Common myeloid progenitor, CD34-positive (primary cell): ENCODE data around the gene ANAPC13.
A peak's percentile ranks its signal among the peaks of the same experiment; 100 is the strongest.

Experiments used
- CTCF ChIA-PET: fragments of 350-600 bp; sonication (Branson Sonifier 250); formaldehyde crosslinking; loops from one replicate; lab custom pipeline; 2021; ENCODE audit warnings: antibody characterized with exemption; lab: Charles Lee
- POLR2A ChIA-PET: fragments of 350-600 bp; sonication (Branson Sonifier 250); formaldehyde crosslinking; loops from one replicate; lab custom pipeline; 2021; ENCODE audit warnings: antibody characterized with exemption; lab: Charles Lee
- DNase-seq, 3 donors: peaks; one replicate each; pipeline versions ENCODE4 v3.0.0 to v3.0.0-alpha.2; 2013
- H3K27ac ChIP-seq, 2 experiments: 1 replicate in 1 of 2; 2 replicates in 1 of 2; pipeline ENCODE4 v1.7.0; 2013; ENCODE audit warnings: inconsistent platforms in 2 of 2, low read length in 2 of 2, mild to moderate bottlenecking in 2 of 2, low read depth in 1 of 2, moderate library complexity in 1 of 2; ENCODE audit not compliant: severe bottlenecking in 2 of 2, insufficient read depth in 1 of 2, poor library complexity in 1 of 2
- H3K27me3 ChIP-seq, 5 experiments: replicated peaks in 2 of 5; 1 replicate in 3 of 5; 2 replicates in 2 of 5; pipeline versions ENCODE4 v1.6.1 to v1.7.0; 2013; ENCODE audit warnings: low read length in 4 of 5, mild to moderate bottlenecking in 2 of 5, moderate library complexity in 2 of 5, inconsistent platforms in 1 of 5; ENCODE audit not compliant: insufficient read depth in 5 of 5, control insufficient read depth in 4 of 5
- H3K36me3 ChIP-seq, 4 experiments: 1 replicate in 2 of 4; 2 replicates in 2 of 4; pipeline versions ENCODE4 v1.6.1 to v1.7.0; 2013; ENCODE audit warnings: low read length in 3 of 4, control low read depth in 1 of 4, mild to moderate bottlenecking in 1 of 4; ENCODE audit not compliant: control insufficient read depth in 4 of 4, insufficient read depth in 4 of 4
- H3K4me1 ChIP-seq, 4 experiments: 1 replicate in 3 of 4; 2 replicates in 1 of 4; pipeline versions ENCODE4 v1.6.1 to v1.7.1; 2013; ENCODE audit warnings: low read length in 3 of 4, mild to moderate bottlenecking in 3 of 4, control low read depth in 1 of 4, inconsistent platforms in 1 of 4, moderate library complexity in 1 of 4; ENCODE audit not compliant: control insufficient read depth in 4 of 4, insufficient read depth in 4 of 4; ENCODE audit errors: control extremely low read depth in 1 of 4
- H3K4me3 ChIP-seq, 7 experiments: 1 replicate in 4 of 7; 2 replicates in 3 of 7; pipeline versions ENCODE4 v1.5.1 to v1.7.0; 2013; ENCODE audit warnings: mild to moderate bottlenecking in 7 of 7, low read length in 6 of 7, moderate library complexity in 6 of 7, inconsistent platforms in 2 of 7, low read depth in 2 of 7, control low read depth in 1 of 7; ENCODE audit not compliant: insufficient read depth in 4 of 7, control insufficient read depth in 1 of 7; ENCODE audit errors: extremely low read depth in 1 of 7
- H3K9me3 ChIP-seq, 5 experiments: 1 replicate in 4 of 5; 2 replicates in 1 of 5; pipeline versions ENCODE4 v1.6.1 to v1.7.1; 2013; ENCODE audit warnings: low read length in 4 of 5, mild to moderate bottlenecking in 2 of 5, inconsistent platforms in 1 of 5, low read depth in 1 of 5, moderate library complexity in 1 of 5; ENCODE audit not compliant: control insufficient read depth in 4 of 5, insufficient read depth in 2 of 5; ENCODE audit errors: control extremely low read depth in 1 of 5
- WGBS: methylation state at CpG from one replicate; pipeline ENCODE4 v1.1.5; 2013; ENCODE audit not compliant: insufficient coverage; 5-methylcytosine and 5-hydroxymethylcytosine counted together

The ANAPC13 gene

DNA sequence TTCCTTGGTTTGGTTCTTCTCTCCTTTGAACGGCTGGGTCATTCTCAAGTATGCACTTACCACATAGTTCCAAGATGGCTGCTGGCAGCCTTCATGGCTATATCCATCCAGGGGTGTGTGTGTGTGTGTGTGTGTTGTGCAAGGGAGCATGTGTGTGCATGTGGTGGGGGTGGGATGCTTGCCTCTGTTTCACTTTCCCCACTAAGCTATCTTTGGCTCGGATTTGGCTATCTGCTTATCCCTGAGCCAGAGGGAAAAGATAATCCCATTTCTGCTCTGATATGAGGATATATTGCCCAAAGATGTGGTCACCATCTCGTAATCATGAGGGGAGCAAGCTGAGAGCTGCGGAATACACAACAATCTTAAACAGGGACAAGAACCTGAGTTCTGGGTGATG lies 26.2 kb downstream of the ANAPC13 start:
- Histone ChIP-seq H3K27me3 (peaks cover 0 to 2% (median 0%) of the 10 kb centered on the region in 5 experiments), H3K4me3 (no peak overlapping the region), H3K9me3 (no peaks in the 10 kb centered on the region), H3K27ac (no peak overlapping the region), H3K36me3 (no peaks in the 10 kb centered on the region), H3K4me1 (no peaks in the 10 kb centered on the region)
- DNase-seq: no peak
- 94% methylated on average over 3 of the region's 4 CpGs for WGBS
- ChIA-PET CTCF (interaction anchor here (0.9 to 1.2 kb wide), 2 partner anchors 16 to 114 kb away, joined by 3 read pairs; no protein-coding TSS in a partner anchor), POLR2A (no interaction called here)

DNA sequence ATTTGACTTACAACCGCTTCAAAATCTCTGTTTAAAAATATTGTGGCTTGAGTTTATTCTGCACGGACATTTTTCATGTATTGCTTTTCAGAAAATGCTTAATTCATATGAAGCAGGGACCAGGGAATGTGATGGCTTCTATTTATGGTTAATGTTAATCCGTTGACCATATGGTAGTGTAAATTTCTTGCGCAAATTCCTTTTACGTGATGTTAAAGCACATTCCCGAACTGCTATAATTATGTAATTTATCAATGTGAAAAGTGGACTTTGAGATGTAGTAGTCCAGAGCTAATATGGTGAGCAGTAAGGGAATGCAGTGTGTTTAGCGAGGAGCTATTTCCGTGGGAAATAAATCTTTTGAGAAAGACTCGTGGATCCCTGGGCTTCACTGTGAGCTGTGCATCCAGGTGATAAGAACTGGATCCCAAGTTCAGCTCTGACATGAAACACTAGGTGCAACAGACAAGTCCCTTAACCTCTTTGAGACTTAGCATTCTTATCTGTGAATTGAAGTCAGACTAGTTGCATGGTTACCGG lies 27.3 kb downstream of the ANAPC13 start:
- peaks cover 0 to 2% (median 0%) of the 10 kb centered on the region in 5 experiments for H3K27me3 ChIP-seq

GRCh38 chr3:134457376-134458074 lies 28.3 kb downstream of the ANAPC13 start:
- no peak for DNase-seq
- H3K36me3 ChIP-seq: no peaks in the 10 kb centered on the region
- ChIA-PET CTCF (interaction anchor here (0.7 to 1.3 kb wide), 3 partner anchors 9 to 148 kb away, joined by 3 to 4 read pairs (median 4); no protein-coding TSS in a partner anchor), POLR2A (no interaction called here)
- H3K27me3 ChIP-seq: peaks cover 0 to 2% (median 0%) of the 10 kb centered on the region in 5 experiments
- 97% methylated on average over 6 of the region's 9 CpGs for WGBS
- no peaks in the 10 kb centered on the region for H3K9me3 ChIP-seq
- no peaks in the 10 kb centered on the region for H3K4me1 ChIP-seq
- no peak overlapping the region for H3K27ac ChIP-seq
- no peak overlapping the region for H3K4me3 ChIP-seq

More for the DNA sequence above, 27.3 kb downstream of the ANAPC13 start:
- no peaks in the 10 kb centered on the region for H3K9me3 ChIP-seq
- POLR2A ChIA-PET: no interaction called here
- no peak overlapping the region for H3K4me3 ChIP-seq
- no peak overlapping the region for H3K27ac ChIP-seq
- H3K4me1 ChIP-seq: no peaks in the 10 kb centered on the region
- DNase-seq: no peak
- no peaks in the 10 kb centered on the region for H3K36me3 ChIP-seq
- 95% methylated on average over 8 of the region's 10 CpGs for WGBS
- CTCF ChIA-PET: no interaction called here

- WGBS: 89% methylated on average over 3 of the region's 6 CpGs
- peaks cover 0 to 9% (median 0%) of the 10 kb centered on the region in 5 experiments for H3K9me3 ChIP-seq
- H3K27ac ChIP-seq: no peak overlapping the region
- ChIA-PET POLR2A (no interaction called here), CTCF (interaction anchor here (2.5 kb wide), 1 partner anchor 24 kb away, joined by 8 read pairs; no protein-coding TSS in a partner anchor)
- no peaks in the 10 kb centered on the region for H3K27me3 ChIP-seq
- H3K4me1 ChIP-seq: peaks cover 0 to 9% (median 2%) of the 10 kb centered on the region in 4 experiments
- no peak overlapping the region for H3K4me3 ChIP-seq
- no peaks in the 10 kb centered on the region for H3K36me3 ChIP-seq
- DNase-seq: no peak
These were observed 32.2 kb downstream of the ANAPC13 start for GRCh38 chr3:134453631-134454030.

DNA sequence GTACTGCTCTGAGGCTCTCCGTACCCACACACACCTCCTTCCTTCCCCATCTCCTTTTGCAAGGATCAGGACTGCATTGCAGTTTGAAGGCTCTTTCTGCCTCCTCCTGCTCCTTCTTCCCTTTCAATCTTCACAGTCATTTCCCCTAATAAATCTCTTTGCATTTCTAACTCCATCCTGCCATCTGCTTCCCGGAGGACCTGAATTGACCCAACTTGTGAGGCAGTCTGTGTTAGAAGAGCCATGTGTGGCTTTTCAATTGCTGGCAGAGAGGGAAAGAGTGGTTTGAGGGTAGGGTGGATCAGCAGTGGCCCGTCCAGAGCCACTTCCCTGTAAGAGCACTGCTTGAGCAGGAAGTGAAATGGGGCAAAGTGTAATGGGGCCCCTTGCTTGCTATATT lies 35.8 kb downstream of the ANAPC13 start:
- ChIA-PET CTCF (no interaction called here), POLR2A (no interaction called here)
- DNase-seq: peak; percentile 32 to 86 (median 78)
- H3K27ac ChIP-seq: no peak overlapping the region
- no peaks in the 10 kb centered on the region for H3K27me3 ChIP-seq
- H3K4me3 ChIP-seq: no peak overlapping the region
- 0% methylated on average over 3 of the region's 3 CpGs for WGBS
- H3K9me3 ChIP-seq: peaks cover 0 to 22% (median 0%) of the 10 kb centered on the region in 5 experiments
- H3K36me3 ChIP-seq: no peaks in the 10 kb centered on the region
- peaks cover 0 to 9% (median 2%) of the 10 kb centered on the region in 4 experiments for H3K4me1 ChIP-seq

DNA sequence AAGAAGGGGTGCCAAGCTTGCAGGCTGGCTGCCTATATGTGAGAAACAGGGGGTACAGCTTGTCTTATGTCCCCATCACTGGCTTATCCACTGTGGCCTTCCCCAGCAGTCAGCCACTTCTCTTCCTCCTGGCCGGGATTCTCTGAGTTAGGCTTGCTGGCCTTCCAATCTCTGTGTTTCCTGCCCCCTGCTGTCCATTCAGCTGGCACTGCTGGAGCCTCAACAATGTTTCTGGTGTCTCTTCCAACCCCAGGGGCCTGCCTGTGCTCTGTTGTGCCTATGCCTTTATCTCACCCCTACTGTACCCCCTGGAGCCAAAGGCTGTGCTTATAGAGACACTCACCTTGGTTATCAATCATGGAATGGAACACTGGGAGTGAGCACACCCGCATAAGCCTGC lies 36.5 kb downstream of the ANAPC13 start:
- no peak overlapping the region for H3K27ac ChIP-seq
- H3K36me3 ChIP-seq: no peaks in the 10 kb centered on the region
- no peaks in the 10 kb centered on the region for H3K27me3 ChIP-seq
- ChIA-PET CTCF (no interaction called here), POLR2A (no interaction called here)
- peaks cover 0 to 9% (median 2%) of the 10 kb centered on the region in 4 experiments for H3K4me1 ChIP-seq
- peaks cover 0 to 22% (median 0%) of the 10 kb centered on the region in 5 experiments for H3K9me3 ChIP-seq
- H3K4me3 ChIP-seq: no peak overlapping the region
- 95% methylated on average over 2 of the region's 2 CpGs for WGBS
- no peak for DNase-seq

DNA sequence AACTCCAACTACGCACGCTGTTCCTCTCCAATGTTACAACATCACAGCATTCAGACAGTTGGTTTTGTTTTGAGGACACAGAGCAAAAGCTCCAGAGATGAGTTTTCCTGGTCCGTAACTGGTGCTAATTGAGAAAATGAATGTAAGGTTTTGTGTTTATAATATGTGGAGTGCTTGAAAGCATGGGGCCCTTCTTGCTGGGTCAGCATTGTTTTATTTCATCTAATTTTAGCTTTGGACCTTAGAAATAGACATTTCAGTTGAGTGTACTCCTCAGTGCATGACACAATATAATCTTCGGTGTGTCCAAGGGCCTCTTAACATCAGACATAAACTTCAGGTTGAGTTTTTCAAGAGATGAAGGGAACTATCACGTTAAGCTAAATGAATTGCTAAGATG lies 37.1 kb downstream of the ANAPC13 start:
- DNase-seq: no peak
- H3K4me1 ChIP-seq: peaks cover 0 to 9% (median 2%) of the 10 kb centered on the region in 4 experiments
- H3K36me3 ChIP-seq: no peaks in the 10 kb centered on the region
- 93% methylated on average over 3 of the region's 5 CpGs for WGBS
- no peak overlapping the region for H3K27ac ChIP-seq
- H3K9me3 ChIP-seq: peaks cover 0 to 22% (median 0%) of the 10 kb centered on the region in 5 experiments
- H3K27me3 ChIP-seq: no peaks in the 10 kb centered on the region
- no peak overlapping the region for H3K4me3 ChIP-seq
- POLR2A ChIA-PET: no interaction called here
- CTCF ChIA-PET: interaction anchor here (0.9 kb wide), 1 partner anchor 9 kb away, joined by 3 read pairs; no protein-coding TSS in a partner anchor
